GM19099 (cell line): ENCODE data around the gene SLC4A8.

Experiments used
- POLR2A ChIP-seq: IDR thresholded peaks from 3 replicates; pipeline ENCODE4 v1.6.1; 2011; ENCODE audit warnings: low read depth; ENCODE audit not compliant: insufficient read length; ENCODE audit errors: extremely low read depth

Gene SLC4A8

GRCh38 chr12:51520576-51521325 is 96.1 kb downstream of the SLC4A8 start:
- TF ChIP-seq POLR2A, result no peak

- no peak for TF ChIP-seq POLR2A
These were observed 97.1 kb downstream of the SLC4A8 start for GRCh38 chr12:51521554-51522276.

GRCh38 chr12:51522696-51523095 is 98.1 kb downstream of the SLC4A8 start:
- no peak for TF ChIP-seq POLR2A

GRCh38 chr12:51524386-51524901 is 99.8 kb downstream of the SLC4A8 start:
- no peak for TF ChIP-seq POLR2A

GRCh38 chr12:51525518-51525917 is 100.9 kb downstream of the SLC4A8 start:
- no peak for TF ChIP-seq POLR2A

GRCh38 chr12:51527966-51528365 is 103.3 kb downstream of the SLC4A8 start:
- TF ChIP-seq POLR2A, result no peak

GRCh38 chr12:51528852-51529650 is 104.4 kb downstream of the SLC4A8 start:
- no peak for TF ChIP-seq POLR2A

- no peak for TF ChIP-seq POLR2A
These were observed 105.0 kb downstream of the SLC4A8 start for GRCh38 chr12:51529651-51529970.

- no peak for TF ChIP-seq POLR2A
These were observed 105.6 kb downstream of the SLC4A8 start for GRCh38 chr12:51530208-51530607.

GRCh38 chr12:51531284-51531977 is 106.8 kb downstream of the SLC4A8 start:
- TF ChIP-seq POLR2A, result no peak

- TF ChIP-seq POLR2A, result no peak
These were observed 107.4 kb downstream of the SLC4A8 start for GRCh38 chr12:51531978-51532497.

- TF ChIP-seq POLR2A, result no peak
These were observed 109.2 kb downstream of the SLC4A8 start for GRCh38 chr12:51533799-51534198.

- TF ChIP-seq POLR2A, result no peak
These were observed 109.8 kb downstream of the SLC4A8 start for GRCh38 chr12:51534216-51535074.

GRCh38 chr12:51536159-51536558 is 111.5 kb downstream of the SLC4A8 start:
- no peak for TF ChIP-seq POLR2A
